AG04450 (cell line): ENCODE measurements around the gene SKAP1. TPM values are rescaled to one million over a fixed set of nuclear protein-coding genes. Genes with fewer than 3 reads are reported as not detected.

Experiments
- CTCF ChIA-PET: fragments of 300-600, 350-600 bp; formaldehyde crosslinking; extraction: SDS; loops from one replicate; lab custom pipeline; 2022; ENCODE audit warnings: antibody characterized with exemption, inconsistent platforms; lab: Charles Lee
- POLR2A ChIA-PET: fragments of 350-600 bp; formaldehyde crosslinking; extraction: SDS; loops from one replicate; lab custom pipeline; 2021; ENCODE audit warnings: antibody characterized with exemption, inconsistent platforms; lab: Yijun Ruan, JAX
- DNase-seq: peaks from one replicate; pipeline ENCODE4 v3.0.0-alpha.2; 2011; ENCODE audit warnings: low read depth, low spot score
- H3K27ac ChIP-seq: one replicate; pipeline ENCODE4 v1.5.1; 2012; ENCODE audit warnings: low read depth, low read length, control low read depth
- H3K27me3 ChIP-seq: one replicate; pipeline ENCODE4 v1.6.0; 2012; ENCODE audit warnings: low read length; ENCODE audit not compliant: control insufficient read depth, insufficient read depth
- H3K4me3 ChIP-seq: 2 replicates; pipeline ENCODE4 v1.5.1; 2011; ENCODE audit warnings: mild to moderate bottlenecking, low read depth, low read length, control low read depth
- H3K9me3 ChIP-seq: 2 replicates; pipeline ENCODE4 v1.5.1; 2012; ENCODE audit warnings: low read length; ENCODE audit not compliant: control insufficient read depth, insufficient read depth
- polyA plus RNA-seq: library from polyadenylated mRNA; depleted of rRNA; stranded (reverse); fragments of >200 nt; gene quantifications from 2 replicates; pipeline ENCODE4 v1.2.3, GENCODE V29; 2011
- TF ChIP-seq, protein P1 (sequence below): IDR thresholded peaks from 2 replicates; pipeline ENCODE4 v1.5.1; 2011; ENCODE audit warnings: low read depth, low read length, control low read depth, inconsistent platforms

SKAP1 gene
- polyA plus RNA-seq, 1 experiment, result not detected

GRCh38 chr17:48468299-48468698 lies 38.3 kb upstream of the SKAP1 start:
- Histone ChIP-seq H3K9me3 (no peaks in the 10 kb centered on the region), H3K4me3 (no peak overlapping the region), H3K27ac (no peak overlapping the region), H3K27me3 (peaks cover 2% of the 10 kb centered on the region)
- TF ChIP-seq, protein P1, sequence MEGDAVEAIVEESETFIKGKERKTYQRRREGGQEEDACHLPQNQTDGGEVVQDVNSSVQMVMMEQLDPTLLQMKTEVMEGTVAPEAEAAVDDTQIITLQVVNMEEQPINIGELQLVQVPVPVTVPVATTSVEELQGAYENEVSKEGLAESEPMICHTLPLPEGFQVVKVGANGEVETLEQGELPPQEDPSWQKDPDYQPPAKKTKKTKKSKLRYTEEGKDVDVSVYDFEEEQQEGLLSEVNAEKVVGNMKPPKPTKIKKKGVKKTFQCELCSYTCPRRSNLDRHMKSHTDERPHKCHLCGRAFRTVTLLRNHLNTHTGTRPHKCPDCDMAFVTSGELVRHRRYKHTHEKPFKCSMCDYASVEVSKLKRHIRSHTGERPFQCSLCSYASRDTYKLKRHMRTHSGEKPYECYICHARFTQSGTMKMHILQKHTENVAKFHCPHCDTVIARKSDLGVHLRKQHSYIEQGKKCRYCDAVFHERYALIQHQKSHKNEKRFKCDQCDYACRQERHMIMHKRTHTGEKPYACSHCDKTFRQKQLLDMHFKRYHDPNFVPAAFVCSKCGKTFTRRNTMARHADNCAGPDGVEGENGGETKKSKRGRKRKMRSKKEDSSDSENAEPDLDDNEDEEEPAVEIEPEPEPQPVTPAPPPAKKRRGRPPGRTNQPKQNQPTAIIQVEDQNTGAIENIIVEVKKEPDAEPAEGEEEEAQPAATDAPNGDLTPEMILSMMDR, result no peak
- POLR2A ChIA-PET, result no interaction called here
- no peak for DNase-seq
- CTCF ChIA-PET, result interaction anchor here (0.6 kb wide), 1 partner anchor 136 kb away, joined by 4 read pairs; no protein-coding TSS in a partner anchor

- TF ChIP-seq, protein P1, result no peak
- DNase-seq, result no peak
- CTCF ChIA-PET, result interaction anchor here (0.9 kb wide), 1 partner anchor 9 kb away, joined by 4 read pairs; no protein-coding TSS in a partner anchor
- peaks cover 8% of the 10 kb centered on the region for H3K27me3 ChIP-seq
- no peak overlapping the region for H3K27ac ChIP-seq
- H3K9me3 ChIP-seq, result no peaks in the 10 kb centered on the region
- POLR2A ChIA-PET, result no interaction called here
- H3K4me3 ChIP-seq, result no peak overlapping the region
Measured at GRCh38 chr17:48465884-48466283, 35.9 kb upstream of the SKAP1 start.

DNA sequence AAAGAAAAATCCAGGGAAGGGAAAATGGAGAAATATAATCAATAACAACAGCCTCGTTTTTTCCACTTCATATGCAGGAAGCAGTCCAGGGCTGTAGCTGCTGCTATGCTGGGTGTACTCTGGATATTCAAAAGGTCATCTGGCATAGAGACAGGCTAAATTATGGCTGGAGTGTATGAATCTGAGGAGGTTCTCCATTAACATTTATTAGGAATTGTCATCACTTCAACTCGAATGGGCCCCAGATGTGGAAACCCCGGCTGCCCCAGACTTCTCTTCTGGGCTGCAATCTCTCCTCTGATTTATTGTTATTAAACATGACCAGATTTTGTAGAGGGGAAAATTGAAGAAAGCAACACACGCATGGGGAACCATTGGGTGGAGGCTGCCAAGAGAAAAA lies 33.5 kb upstream of the SKAP1 start:
- POLR2A ChIA-PET, result no interaction called here
- H3K27me3 ChIP-seq, result peaks cover 12% of the 10 kb centered on the region
- TF ChIP-seq, protein P1, result no peak
- no peaks in the 10 kb centered on the region for H3K9me3 ChIP-seq
- no peak overlapping the region for H3K4me3 ChIP-seq
- no peak overlapping the region for H3K27ac ChIP-seq
- CTCF ChIA-PET, result no interaction called here
- DNase-seq, result no peak

DNA sequence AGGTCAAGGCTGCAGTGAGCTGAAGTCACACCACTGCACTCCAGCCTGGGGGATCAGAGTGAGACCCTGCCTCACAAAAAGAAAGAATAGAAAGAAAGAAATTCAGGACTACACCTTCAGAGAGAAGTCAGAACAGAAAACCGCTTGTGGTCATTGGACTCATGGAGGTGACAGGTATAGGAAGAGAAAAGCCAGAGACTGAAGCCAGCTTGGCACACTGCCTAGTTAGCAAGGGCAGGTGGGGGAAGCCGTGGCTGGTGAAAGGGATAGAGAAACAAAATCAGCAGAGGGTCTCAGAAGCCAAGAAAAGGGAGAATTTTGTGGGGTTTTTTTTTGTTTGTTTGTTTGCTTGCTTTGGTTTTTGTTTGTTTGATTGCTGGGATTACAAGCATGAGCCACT lies 32.9 kb upstream of the SKAP1 start:
- ChIA-PET POLR2A (no interaction called here), CTCF (no interaction called here)
- no peak for DNase-seq
- no peak overlapping the region for H3K27ac ChIP-seq
- H3K4me3 ChIP-seq, result no peak overlapping the region
- H3K9me3 ChIP-seq, result no peaks in the 10 kb centered on the region
- H3K27me3 ChIP-seq, result peaks cover 12% of the 10 kb centered on the region
- TF ChIP-seq, protein P1, result no peak

GRCh38 chr17:48460052-48460451 lies 30.0 kb upstream of the SKAP1 start:
- H3K27me3 ChIP-seq, result peaks cover 31% of the 10 kb centered on the region
- no peak overlapping the region for H3K27ac ChIP-seq
- DNase-seq, result no peak
- CTCF ChIA-PET, result no interaction called here
- H3K4me3 ChIP-seq, result no peak overlapping the region
- TF ChIP-seq, protein P1, result no peak
- POLR2A ChIA-PET, result no interaction called here
- peaks cover 3% of the 10 kb centered on the region; the same call in 1 of the 2 replicates for H3K9me3 ChIP-seq
